CD8-positive, alpha-beta memory T cell (primary cell): Measurements from ENCODE around the gene STMP1. TPM values are rescaled to one million over a fixed set of nuclear protein-coding genes. Genes with fewer than 3 reads are reported as not detected.

ENCODE experiments used
- CTCF ChIA-PET: fragments of 350-600 bp; sonication (Branson Sonifier 250); formaldehyde crosslinking; loops from one replicate; lab custom pipeline; 2021; ENCODE audit warnings: antibody characterized with exemption; lab: Charles Lee
- POLR2A ChIA-PET: fragments of 350-600 bp; sonication (Branson Sonifier 250); formaldehyde crosslinking; loops from one replicate; lab custom pipeline; 2021; ENCODE audit warnings: antibody characterized with exemption; lab: Charles Lee
- DNase-seq, 5 donors: peaks; one replicate each; pipeline versions ENCODE4 v3.0.0 to v3.0.0-alpha.2; 2020 to 2022; ENCODE audit warnings: mixed read lengths in 1 of 5
- H3K27ac ChIP-seq: one replicate; pipeline ENCODE4 v1.7.0; 2013; ENCODE audit warnings: low read depth, mild to moderate bottlenecking, low read length, moderate library complexity
- H3K27me3 ChIP-seq: 2 replicates; pipeline ENCODE4 v1.7.0; 2013; ENCODE audit warnings: low read length, mild to moderate bottlenecking; ENCODE audit not compliant: insufficient read depth, poor library complexity, severe bottlenecking
- H3K36me3 ChIP-seq: 2 replicates; pipeline ENCODE4 v1.7.0; 2013; ENCODE audit warnings: mild to moderate bottlenecking, low read length, moderate library complexity; ENCODE audit not compliant: insufficient read depth
- H3K4me1 ChIP-seq: 2 replicates; pipeline ENCODE4 v1.7.0; 2013; ENCODE audit warnings: mild to moderate bottlenecking, low read length, moderate library complexity; ENCODE audit not compliant: insufficient read depth
- H3K4me3 ChIP-seq: 2 replicates; pipeline ENCODE4 v1.7.0; 2013; ENCODE audit warnings: mild to moderate bottlenecking, low read length
- H3K9me3 ChIP-seq: 2 replicates; pipeline ENCODE4 v1.7.0; 2013; ENCODE audit warnings: mild to moderate bottlenecking, low read length
- H3K27ac Mint-ChIP-seq, 8 donors: one replicate each; pipeline ENCODE4 v1.8.0; 2020 to 2021; ENCODE audit warnings: mixed read lengths in 8 of 8, mild to moderate bottlenecking in 6 of 8, inconsistent platforms in 3 of 8, moderate library complexity in 3 of 8
- H3K27me3 Mint-ChIP-seq, 2 donors: one replicate each; pipeline ENCODE4 v1.8.0; 2020 to 2021; ENCODE audit warnings: mixed read lengths in 2 of 2, mild to moderate bottlenecking in 1 of 2, moderate library complexity in 1 of 2
- H3K36me3 Mint-ChIP-seq, 3 donors: one replicate each; pipeline ENCODE4 v1.8.0; 2020 to 2021; ENCODE audit warnings: mixed read lengths in 3 of 3, inconsistent platforms in 1 of 3, mild to moderate bottlenecking in 1 of 3
- H3K4me1 Mint-ChIP-seq, 3 donors: one replicate each; pipeline ENCODE4 v1.8.0; 2020 to 2021; ENCODE audit warnings: mixed read lengths in 3 of 3, inconsistent platforms in 1 of 3, mild to moderate bottlenecking in 1 of 3
- H3K4me3 Mint-ChIP-seq, 7 donors: one replicate each; pipeline ENCODE4 v1.8.0; 2020 to 2021; ENCODE audit warnings: mixed read lengths in 7 of 7, mild to moderate bottlenecking in 6 of 7, moderate library complexity in 4 of 7, inconsistent platforms in 2 of 7
- H3K9me3 Mint-ChIP-seq, 5 donors: one replicate each; pipeline ENCODE4 v1.8.0; 2020 to 2022; ENCODE audit warnings: mixed read lengths in 5 of 5, mild to moderate bottlenecking in 3 of 5, moderate library complexity in 2 of 5, inconsistent platforms in 1 of 5
- polyA plus RNA-seq: library from polyadenylated mRNA; unstranded; fragments of 300-500 nt; fragmentation: Illumina TruSeq; gene quantifications from one replicate; pipeline ENCODE4 v1.2.3, GENCODE V29; 2021
- total RNA-seq, 2 experiments: library from RNA; stranded (reverse); gene quantifications; one replicate each; pipeline ENCODE4 v1.2.3, GENCODE V29; 2021

The STMP1 gene
- total and polyA plus RNA-seq, 3 experiments from 2014 or later, result 25.7 to 54.2 (median 26.1) TPM

- H3K4me3 ChIP-seq, result no peak overlapping the region
These were observed 8.8 kb upstream of the STMP1 start for GRCh38 chr7:135653340-135654080.

DNA sequence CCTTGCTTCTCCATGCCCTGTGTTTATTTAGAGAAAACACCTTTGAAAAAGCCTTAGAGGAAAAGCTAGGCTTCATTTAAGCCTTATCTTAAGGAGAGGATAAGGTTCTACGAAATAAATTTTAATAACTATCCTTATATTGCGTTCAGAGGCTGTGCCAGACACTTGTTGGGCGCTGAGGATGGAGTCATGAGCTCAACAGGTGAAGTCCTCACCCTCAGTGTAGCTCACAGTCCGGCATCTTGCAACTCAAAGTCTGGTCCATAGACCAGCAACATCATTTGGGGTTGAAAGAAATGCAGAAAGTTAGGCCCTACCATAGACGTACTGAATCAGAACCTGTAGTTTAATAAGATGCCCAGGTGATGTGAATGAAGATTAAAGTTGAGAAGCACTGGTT lies 3.8 kb upstream of the STMP1 start:
- H3K9me3 Mint-ChIP-seq, result peaks cover 0 to 2% (median 0%) of the 10 kb centered on the region in 5 donors
- Histone ChIP-seq H3K4me1 (peaks cover 15% of the 10 kb centered on the region), H3K27me3 (no peaks in the 10 kb centered on the region), H3K9me3 (no peaks in the 10 kb centered on the region), H3K4me3 (no peak overlapping the region), H3K36me3 (no peaks in the 10 kb centered on the region), H3K27ac (no peak overlapping the region)
- no peak for DNase-seq
- peak overlapping the region in 1 of 7 donors; percentile 22 for H3K4me3 Mint-ChIP-seq
- ChIA-PET CTCF (interaction anchor here (1.2 kb wide), 1 partner anchor 13 kb away, joined by 4 read pairs; no protein-coding TSS in a partner anchor), POLR2A (no interaction called here)
- H3K27ac Mint-ChIP-seq, result no peak overlapping the region
- no peaks in the 10 kb centered on the region for H3K27me3 Mint-ChIP-seq
- H3K4me1 Mint-ChIP-seq, result peaks cover 11 to 18% (median 16%) of the 10 kb centered on the region in 3 donors
- peaks cover 0 to 6% (median 0%) of the 10 kb centered on the region in 3 donors for H3K36me3 Mint-ChIP-seq

More at GRCh38 chr7:135653340-135654080, 8.8 kb upstream of the STMP1 start:
- no peaks in the 10 kb centered on the region for H3K9me3 ChIP-seq
- Mint-ChIP-seq H3K4me3 (no peak overlapping the region), H3K27ac (peak overlapping the region in 2 of 8 donors; percentile 17 to 29), H3K9me3 (no peaks in the 10 kb centered on the region), H3K27me3 (no peaks in the 10 kb centered on the region), H3K4me1 (no peaks in the 10 kb centered on the region), H3K36me3 (peaks cover 0 to 13% (median 0%) of the 10 kb centered on the region in 3 donors)
- H3K27ac ChIP-seq, result no peak overlapping the region
- ChIA-PET CTCF (no interaction called here), POLR2A (no interaction called here)
- DNase-seq, result no peak
- H3K27me3 ChIP-seq, result no peaks in the 10 kb centered on the region
- H3K4me1 ChIP-seq, result no peaks in the 10 kb centered on the region
- H3K36me3 ChIP-seq, result no peaks in the 10 kb centered on the region

DNA sequence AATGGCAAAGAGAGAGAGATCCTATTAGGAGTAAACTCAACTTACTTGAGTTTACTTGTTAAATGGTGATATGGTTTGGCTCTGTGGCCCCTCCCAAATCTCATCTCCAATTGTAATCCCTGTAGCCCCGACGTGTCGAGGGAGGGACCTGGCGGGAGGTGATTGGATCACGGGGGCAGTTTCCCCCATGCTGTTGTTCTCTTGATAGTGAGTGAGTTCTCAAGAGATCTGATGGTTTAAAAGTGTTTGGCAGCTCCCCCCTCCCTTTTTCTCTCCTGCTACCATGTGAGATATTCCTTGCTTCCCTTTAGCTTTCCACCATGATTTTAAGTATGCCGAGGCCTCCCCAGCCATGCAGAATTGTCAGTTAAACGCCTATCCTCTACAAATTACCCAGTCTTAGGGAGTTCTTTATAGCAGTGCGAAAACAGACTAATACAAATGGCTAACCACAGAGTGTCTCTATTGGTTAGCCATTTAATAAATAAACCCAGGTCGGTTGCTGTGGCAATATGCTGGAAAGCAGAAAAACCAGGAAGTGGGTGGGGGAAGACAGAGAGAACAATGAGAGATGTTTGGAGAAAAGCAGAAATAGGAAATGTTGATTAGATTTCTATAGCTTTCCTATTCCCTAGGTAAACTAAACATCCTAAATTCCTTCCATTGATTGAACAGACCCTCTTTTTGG lies 3.0 kb upstream of the STMP1 start:
- peaks cover 22% of the 10 kb centered on the region for H3K4me1 ChIP-seq
- ChIA-PET CTCF (interaction anchor here (1.2 kb wide), 2 partner anchors 14 kb away, joined by 3 to 4 read pairs; no protein-coding TSS in a partner anchor), POLR2A (no interaction called here)
- peaks cover 0 to 6% (median 0%) of the 10 kb centered on the region in 3 donors for H3K36me3 Mint-ChIP-seq
- no peak for DNase-seq
- no peaks in the 10 kb centered on the region for H3K36me3 ChIP-seq
- peak overlapping the region in 1 of 7 donors; percentile 22 for H3K4me3 Mint-ChIP-seq
- no peaks in the 10 kb centered on the region for H3K27me3 ChIP-seq
- no peaks in the 10 kb centered on the region for H3K9me3 ChIP-seq
- H3K27ac ChIP-seq, result no peak overlapping the region
- H3K9me3 Mint-ChIP-seq, result peaks cover 0 to 2% (median 0%) of the 10 kb centered on the region in 5 donors
- peak overlapping the region in 1 of 8 donors; percentile 24 for H3K27ac Mint-ChIP-seq
- H3K4me1 Mint-ChIP-seq, result peaks cover 17 to 25% (median 24%) of the 10 kb centered on the region in 3 donors
- H3K27me3 Mint-ChIP-seq, result no peaks in the 10 kb centered on the region
- H3K4me3 ChIP-seq, result no peak overlapping the region

GRCh38 chr7:135661311-135662122 lies 797 bp upstream of the STMP1 start:
- peak overlapping the region; percentile 74 to 97 (median 88) for H3K27ac Mint-ChIP-seq
- peak overlapping the region; percentile 62 for H3K4me3 ChIP-seq
- peaks cover 28% of the 10 kb centered on the region for H3K4me1 ChIP-seq
- POLR2A ChIA-PET, result no interaction called here
- H3K4me1 Mint-ChIP-seq, result peaks cover 31 to 46% (median 44%) of the 10 kb centered on the region in 3 donors
- no peaks in the 10 kb centered on the region for H3K27me3 Mint-ChIP-seq
- DNase-seq, result no peak
- H3K36me3 Mint-ChIP-seq, result peaks cover 0 to 11% (median 0%) of the 10 kb centered on the region in 3 donors
- CTCF ChIA-PET, result interaction anchor here (0.8 to 3.7 kb wide), 9 partner anchors 10 to 386 kb away, joined by 3 to 26 read pairs (median 4); no protein-coding TSS in a partner anchor
- no peaks in the 10 kb centered on the region for H3K9me3 ChIP-seq
- H3K36me3 ChIP-seq, result no peaks in the 10 kb centered on the region
- H3K4me3 Mint-ChIP-seq, result peak overlapping the region; percentile 91 to 99 (median 95)
- peak overlapping the region; percentile 72 for H3K27ac ChIP-seq
- no peaks in the 10 kb centered on the region for H3K27me3 ChIP-seq
- peaks cover 0 to 2% (median 0%) of the 10 kb centered on the region in 5 donors for H3K9me3 Mint-ChIP-seq

- peaks cover 0 to 2% (median 0%) of the 10 kb centered on the region in 5 donors for H3K9me3 Mint-ChIP-seq
- Histone ChIP-seq H3K4me1 (peaks cover 28% of the 10 kb centered on the region), H3K36me3 (no peaks in the 10 kb centered on the region), H3K27me3 (no peaks in the 10 kb centered on the region), H3K4me3 (peak overlapping the region; percentile 62), H3K27ac (peak overlapping the region; percentile 72), H3K9me3 (no peaks in the 10 kb centered on the region)
- POLR2A ChIA-PET, result interaction anchor here (0.7 kb wide), 1 partner anchor 313 kb away, joined by 3 read pairs; no protein-coding TSS in a partner anchor
- H3K27me3 Mint-ChIP-seq, result no peaks in the 10 kb centered on the region
- peak overlapping the region; percentile 74 to 97 (median 88) for H3K27ac Mint-ChIP-seq
- H3K4me1 Mint-ChIP-seq, result peaks cover 35 to 50% (median 49%) of the 10 kb centered on the region in 3 donors
- no peak for DNase-seq
- peaks cover 0 to 15% (median 0%) of the 10 kb centered on the region in 3 donors for H3K36me3 Mint-ChIP-seq
- peak overlapping the region; percentile 91 to 99 (median 95) for H3K4me3 Mint-ChIP-seq
- CTCF ChIA-PET, result interaction anchor here (0.8 to 3.7 kb wide), 10 partner anchors 9 to 386 kb away, joined by 3 to 26 read pairs (median 4); no protein-coding TSS in a partner anchor
These were observed 266 bp upstream of the STMP1 start for GRCh38 chr7:135662123-135662372.

GRCh38 chr7:135664046-135664589 lies 1.8 kb downstream of the STMP1 start:
- H3K27ac ChIP-seq, result peak overlapping the region; percentile 81
- no peak overlapping the region for H3K4me3 ChIP-seq
- CTCF ChIA-PET, result interaction anchor here (3.7 kb wide), 1 partner anchor 9 kb away, joined by 16 read pairs; no protein-coding TSS in a partner anchor
- H3K4me1 ChIP-seq, result peaks cover 28% of the 10 kb centered on the region
- Mint-ChIP-seq H3K36me3 (peaks cover 4 to 25% (median 5%) of the 10 kb centered on the region in 3 donors), H3K27ac (peak overlapping the region in 5 of 8 donors; percentile 54 to 81 (median 68)), H3K27me3 (no peaks in the 10 kb centered on the region), H3K4me1 (peaks cover 45 to 65% (median 64%) of the 10 kb centered on the region in 3 donors), H3K9me3 (peaks cover 0 to 2% (median 0%) of the 10 kb centered on the region in 5 donors), H3K4me3 (peak overlapping the region; percentile 63 to 99 (median 75))
- H3K36me3 ChIP-seq, result no peaks in the 10 kb centered on the region
- POLR2A ChIA-PET, result no interaction called here
- H3K9me3 ChIP-seq, result no peaks in the 10 kb centered on the region
- no peak for DNase-seq
- no peaks in the 10 kb centered on the region for H3K27me3 ChIP-seq

- no peaks in the 10 kb centered on the region for H3K9me3 ChIP-seq
- POLR2A ChIA-PET, result no interaction called here
- H3K4me1 ChIP-seq, result peaks cover 28% of the 10 kb centered on the region
- peak overlapping the region in 3 of 7 donors; percentile 33 to 79 (median 54) for H3K4me3 Mint-ChIP-seq
- H3K27ac ChIP-seq, result no peak overlapping the region
- no peak overlapping the region for H3K4me3 ChIP-seq
- H3K27me3 ChIP-seq, result no peaks in the 10 kb centered on the region
- no peak for DNase-seq
- CTCF ChIA-PET, result no interaction called here
- peak overlapping the region in 4 of 8 donors; percentile 18 to 50 (median 28) for H3K27ac Mint-ChIP-seq
- no peaks in the 10 kb centered on the region for H3K27me3 Mint-ChIP-seq
- H3K36me3 ChIP-seq, result no peaks in the 10 kb centered on the region
- H3K4me1 Mint-ChIP-seq, result peaks cover 48 to 74% (median 73%) of the 10 kb centered on the region in 3 donors
- H3K36me3 Mint-ChIP-seq, result peaks cover 4 to 29% (median 5%) of the 10 kb centered on the region in 3 donors
- peaks cover 0 to 2% (median 0%) of the 10 kb centered on the region in 5 donors for H3K9me3 Mint-ChIP-seq
These were observed 2.7 kb downstream of the STMP1 start for GRCh38 chr7:135665042-135665441.
